Osteoblast (primary cell): ENCODE results near the gene RNF26. TPM values are rescaled to one million over a fixed set of nuclear protein-coding genes. Genes with fewer than 3 reads are reported as not detected.

Experiments used
- DNase-seq: peaks from one replicate; pipeline ENCODE4 v3.0.0; 2011; ENCODE audit warnings: low spot score, mixed read lengths; ENCODE audit not compliant: insufficient read length; ENCODE audit errors: missing footprints
- H2AFZ ChIP-seq: 2 replicates; pipeline ENCODE4 v1.6.0; 2011; ENCODE audit warnings: mild to moderate bottlenecking, low read length
- H3K27ac ChIP-seq: 2 replicates; pipeline ENCODE4 v1.5.1; 2011; ENCODE audit warnings: mild to moderate bottlenecking, low read depth, low read length, moderate library complexity
- H3K27me3 ChIP-seq: 2 replicates; pipeline ENCODE4 v1.6.0; 2012; ENCODE audit warnings: mild to moderate bottlenecking, control low read depth, inconsistent platforms, low read length, moderate library complexity; ENCODE audit not compliant: insufficient read depth
- H3K36me3 ChIP-seq: 2 replicates; pipeline ENCODE4 v1.5.1; 2011; ENCODE audit warnings: mild to moderate bottlenecking, low read length, control low read depth, moderate library complexity; ENCODE audit not compliant: insufficient read depth
- H3K4me1 ChIP-seq: 2 replicates; pipeline ENCODE4 v1.5.1; 2011; ENCODE audit warnings: mild to moderate bottlenecking, low read length, control low read depth, moderate library complexity; ENCODE audit not compliant: insufficient read depth
- H3K4me2 ChIP-seq: 2 replicates; pipeline ENCODE4 v1.6.0; 2011; ENCODE audit warnings: mild to moderate bottlenecking, low read length; ENCODE audit not compliant: insufficient read depth
- H3K4me3 ChIP-seq: fragments of 200-600 bp; sonication (generic); 3 replicates; pipeline ENCODE4 v1.5.1; 2012; ENCODE audit warnings: mild to moderate bottlenecking, low read length, inconsistent platforms; ENCODE audit not compliant: insufficient read depth
- H3K79me2 ChIP-seq: 2 replicates; pipeline ENCODE4 v1.6.0; 2012; ENCODE audit warnings: mild to moderate bottlenecking, low read length, control low read depth, inconsistent platforms; ENCODE audit not compliant: insufficient read depth
- H3K9me3 ChIP-seq: 2 replicates; pipeline ENCODE4 v1.5.1; 2011; ENCODE audit warnings: low read depth, low read length, control low read depth
- H4K20me1 ChIP-seq: 2 replicates; pipeline ENCODE4 v1.6.0; 2012; ENCODE audit warnings: mild to moderate bottlenecking, low read length, control low read depth; ENCODE audit not compliant: insufficient read depth
- CTCF ChIP-seq: IDR thresholded peaks from 2 replicates; pipeline ENCODE4 v1.5.1; 2011; ENCODE audit warnings: mild to moderate bottlenecking, low read depth, low read length, moderate library complexity; ENCODE audit errors: extremely low read depth
- total RNA-seq: library from RNA; depleted of rRNA; stranded (reverse); fragments of >200 nt; gene quantifications from 2 replicates; pipeline ENCODE4 v1.2.3, GENCODE V29; 2012

Gene RNF26
- total RNA-seq, 1 donor: 4.0 TPM

GRCh38 chr11:119366690-119367620 lies 32.6 kb downstream of the RNF26 start:
- no peak for TF ChIP-seq CTCF
- no peak for DNase-seq
- Histone ChIP-seq H3K27ac (no peak overlapping the region), H3K4me1 (peaks cover 49% of the 10 kb centered on the region), H3K36me3 (no peaks in the 10 kb centered on the region), H3K27me3 (no peaks in the 10 kb centered on the region), H3K4me2 (no peak overlapping the region), H3K79me2 (no peaks in the 10 kb centered on the region), H2AFZ (no peak overlapping the region), H3K9me3 (no peaks in the 10 kb centered on the region), H4K20me1 (no peaks in the 10 kb centered on the region), H3K4me3 (no peak overlapping the region)

GRCh38 chr11:119367661-119368120 lies 33.4 kb downstream of the RNF26 start:
- no peak for TF ChIP-seq CTCF

GRCh38 chr11:119368121-119369034 lies 34.1 kb downstream of the RNF26 start:
- Histone ChIP-seq H3K27me3 (no peaks in the 10 kb centered on the region), H3K9me3 (no peaks in the 10 kb centered on the region), H3K4me3 (no peak overlapping the region), H2AFZ (no peak overlapping the region), H3K27ac (no peak overlapping the region), H3K4me1 (peaks cover 46% of the 10 kb centered on the region), H3K4me2 (no peak overlapping the region), H3K79me2 (no peaks in the 10 kb centered on the region), H4K20me1 (no peaks in the 10 kb centered on the region), H3K36me3 (no peaks in the 10 kb centered on the region)
- DNase-seq: no peak
- no peak for TF ChIP-seq CTCF

More at GRCh38 chr11:119367661-119368120, 33.4 kb downstream of the RNF26 start:
- H3K4me2 ChIP-seq: no peak overlapping the region
- H3K9me3 ChIP-seq: no peaks in the 10 kb centered on the region
- H3K27ac ChIP-seq: no peak overlapping the region
- DNase-seq: no peak
- no peaks in the 10 kb centered on the region for H4K20me1 ChIP-seq
- H3K4me3 ChIP-seq: no peak overlapping the region
- no peaks in the 10 kb centered on the region for H3K27me3 ChIP-seq
- H2AFZ ChIP-seq: no peak overlapping the region
- no peaks in the 10 kb centered on the region for H3K36me3 ChIP-seq
- H3K4me1 ChIP-seq: peaks cover 46% of the 10 kb centered on the region
- H3K79me2 ChIP-seq: no peaks in the 10 kb centered on the region
